HG02970 (cell line): ENCODE measurements around the gene GLUL.
A peak's percentile ranks its signal among the peaks of the same experiment; 100 is the strongest.

Source experiments
- ATAC-seq: cut with Tn5 transposase; IDR thresholded peaks from one replicate; pipeline ENCODE4 v1.9.1; 2021; ENCODE audit warnings: mild to moderate bottlenecking, moderate library complexity, moderate number of reproducible peaks; ENCODE audit not compliant: unreplicated experiment, low FRiP score

GLUL gene

DNA sequence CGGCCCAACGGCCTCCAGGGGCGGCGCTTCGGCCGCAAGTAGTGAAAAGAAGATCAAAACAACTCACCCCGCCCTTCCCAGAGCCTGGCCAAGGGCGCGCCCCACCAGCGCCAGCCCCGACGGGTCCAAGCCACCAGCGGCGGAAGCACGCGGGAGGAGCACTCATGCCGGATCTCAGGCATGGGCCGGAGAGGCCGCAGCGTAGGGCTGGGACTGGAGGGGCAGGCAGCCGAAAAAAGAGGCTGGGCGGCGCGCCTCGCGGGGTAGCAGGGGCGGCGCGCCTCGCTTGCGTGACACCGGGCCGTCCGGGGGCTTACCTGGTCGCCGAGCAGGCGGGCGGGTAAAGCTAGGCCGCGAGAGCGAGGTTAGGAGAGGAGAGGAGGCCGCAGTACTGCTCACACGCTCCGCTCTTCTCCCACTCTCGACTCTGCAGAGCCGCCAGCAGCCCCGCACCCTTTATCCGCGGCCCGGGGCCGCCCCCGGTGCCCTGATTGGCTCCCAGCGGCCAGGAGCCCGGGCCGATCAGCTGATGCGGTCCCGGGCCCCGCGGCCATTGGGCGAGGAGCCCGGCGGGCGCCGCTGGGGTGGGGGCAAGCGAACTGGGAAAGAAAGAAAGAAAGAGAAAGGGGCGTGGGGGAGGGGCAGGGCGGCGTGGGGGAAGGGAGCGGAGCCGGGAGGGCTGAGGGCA lies at the start of gene GLUL:
Gene GLUL (minus strand): TSS at position 429 of the 688 bp plus-strand sequence. CDS start 3,053 bp downstream, outside the sequence.
- peak; percentile 68 for ATAC-seq

DNA sequence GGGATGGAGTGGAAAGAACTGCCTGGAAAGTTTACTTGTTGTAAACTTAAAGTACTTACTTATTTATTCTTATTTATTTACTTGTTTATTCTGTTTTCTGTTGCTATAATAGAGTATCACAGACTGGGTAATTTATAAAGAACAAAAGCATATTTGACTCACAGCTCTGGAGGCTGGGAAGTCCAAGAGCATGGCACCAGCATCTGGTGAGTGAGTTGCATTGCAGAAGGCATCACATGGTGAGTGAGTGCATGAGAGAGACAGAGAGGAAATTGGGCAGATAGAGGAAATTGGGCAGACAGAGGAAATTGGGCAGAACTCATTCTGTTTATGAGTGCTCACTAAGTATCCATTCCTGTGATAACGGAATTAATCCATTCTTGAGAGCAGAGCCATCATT lies 46.7 kb upstream of the GLUL start:
- no peak for ATAC-seq

DNA sequence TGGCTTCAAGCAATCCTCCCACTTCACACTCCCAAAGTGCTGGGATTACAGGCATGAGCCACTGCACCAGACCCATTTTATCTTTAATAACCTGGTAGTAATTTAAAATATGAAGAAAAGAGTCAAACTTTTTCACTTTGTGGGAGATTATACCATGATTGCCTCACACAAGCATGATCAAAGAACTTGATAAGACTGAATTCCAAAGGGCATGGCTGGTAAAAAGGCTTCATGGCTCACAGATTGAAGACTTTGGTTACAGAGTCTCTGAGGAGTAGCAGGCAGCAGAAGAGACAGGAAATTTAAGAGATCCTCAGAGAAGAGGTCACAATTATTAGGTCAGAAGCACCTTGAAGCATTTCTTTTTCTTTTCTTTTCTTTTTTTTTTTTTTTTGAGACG lies 42.0 kb upstream of the GLUL start:
- ATAC-seq, result no peak

DNA sequence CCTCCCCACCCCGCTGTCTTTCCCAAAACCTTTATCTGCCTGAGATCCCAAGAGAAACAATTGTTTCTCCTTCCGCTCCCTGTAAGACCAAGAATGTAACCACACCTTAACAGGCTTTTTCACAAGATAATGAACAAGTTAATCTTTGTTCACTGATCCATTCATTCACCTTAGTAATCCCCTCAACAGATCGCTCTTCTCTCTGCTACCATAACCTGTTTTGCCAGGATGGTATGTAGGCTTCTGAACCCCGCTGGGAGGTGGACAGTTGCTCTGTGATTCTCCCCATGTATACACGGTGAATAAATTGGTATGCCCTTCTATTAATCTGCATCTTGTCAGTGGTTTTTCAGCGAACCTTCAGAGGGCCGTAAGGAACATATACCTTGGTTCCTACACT lies 39.7 kb upstream of the GLUL start:
- ATAC-seq, result no peak

DNA sequence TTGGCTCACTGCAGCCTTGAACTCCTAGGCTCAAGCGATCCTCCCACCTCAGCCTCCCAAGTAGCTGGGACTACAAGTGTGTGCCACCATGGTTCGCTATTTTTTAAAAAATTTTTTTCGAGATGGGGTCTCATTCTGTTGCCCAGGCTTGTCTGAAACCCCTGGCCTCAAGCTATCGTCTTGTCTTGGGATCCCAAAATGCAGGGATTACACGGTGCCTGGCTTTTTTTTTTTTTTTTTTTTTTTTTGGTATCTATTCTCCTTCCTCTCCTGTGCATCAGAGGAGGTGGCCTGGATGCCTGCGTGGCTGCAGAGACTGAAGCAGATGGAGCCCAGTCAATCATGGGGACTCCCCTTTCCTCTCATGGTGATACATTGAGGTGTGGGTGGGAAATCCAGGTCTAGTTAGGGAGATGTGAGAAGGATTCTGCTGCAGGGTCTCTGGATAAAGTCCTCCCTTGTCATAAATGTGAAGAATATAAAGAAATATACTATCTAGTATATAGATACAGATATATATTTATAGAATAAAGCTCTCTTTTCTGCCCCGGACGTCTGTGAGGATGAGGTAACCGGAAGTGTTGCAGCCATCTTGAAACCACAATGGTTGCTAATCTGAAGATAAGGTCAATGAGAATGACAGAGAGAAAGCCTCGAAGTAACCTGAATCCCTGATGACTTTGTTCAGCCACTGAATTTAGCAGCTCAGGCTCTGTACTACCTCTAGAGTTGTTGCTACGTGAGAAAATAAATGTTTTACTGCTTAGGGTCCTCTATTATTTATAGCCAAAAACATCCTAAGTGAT lies 38.9 kb upstream of the GLUL start:
- ATAC-seq, result no peak

DNA sequence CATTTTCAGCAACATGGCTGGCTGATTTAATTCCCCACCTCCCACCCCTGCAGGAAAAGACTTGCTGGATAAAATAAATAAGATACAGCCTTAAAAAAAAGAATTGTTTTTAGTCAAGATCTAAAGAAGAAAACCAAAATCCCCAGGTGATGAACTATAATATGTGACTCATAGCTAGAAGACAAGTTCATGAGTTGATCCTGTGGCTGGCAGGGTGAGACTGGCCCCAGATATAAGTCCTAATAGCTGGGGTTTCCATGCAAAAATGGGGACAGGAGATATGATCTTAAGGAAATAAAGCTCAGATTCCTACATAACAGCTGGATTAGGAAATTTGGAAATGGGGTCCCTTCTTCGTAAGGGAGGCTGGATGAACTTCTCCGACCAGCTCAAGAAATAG lies 36.5 kb upstream of the GLUL start:
- ATAC-seq, result no peak

DNA sequence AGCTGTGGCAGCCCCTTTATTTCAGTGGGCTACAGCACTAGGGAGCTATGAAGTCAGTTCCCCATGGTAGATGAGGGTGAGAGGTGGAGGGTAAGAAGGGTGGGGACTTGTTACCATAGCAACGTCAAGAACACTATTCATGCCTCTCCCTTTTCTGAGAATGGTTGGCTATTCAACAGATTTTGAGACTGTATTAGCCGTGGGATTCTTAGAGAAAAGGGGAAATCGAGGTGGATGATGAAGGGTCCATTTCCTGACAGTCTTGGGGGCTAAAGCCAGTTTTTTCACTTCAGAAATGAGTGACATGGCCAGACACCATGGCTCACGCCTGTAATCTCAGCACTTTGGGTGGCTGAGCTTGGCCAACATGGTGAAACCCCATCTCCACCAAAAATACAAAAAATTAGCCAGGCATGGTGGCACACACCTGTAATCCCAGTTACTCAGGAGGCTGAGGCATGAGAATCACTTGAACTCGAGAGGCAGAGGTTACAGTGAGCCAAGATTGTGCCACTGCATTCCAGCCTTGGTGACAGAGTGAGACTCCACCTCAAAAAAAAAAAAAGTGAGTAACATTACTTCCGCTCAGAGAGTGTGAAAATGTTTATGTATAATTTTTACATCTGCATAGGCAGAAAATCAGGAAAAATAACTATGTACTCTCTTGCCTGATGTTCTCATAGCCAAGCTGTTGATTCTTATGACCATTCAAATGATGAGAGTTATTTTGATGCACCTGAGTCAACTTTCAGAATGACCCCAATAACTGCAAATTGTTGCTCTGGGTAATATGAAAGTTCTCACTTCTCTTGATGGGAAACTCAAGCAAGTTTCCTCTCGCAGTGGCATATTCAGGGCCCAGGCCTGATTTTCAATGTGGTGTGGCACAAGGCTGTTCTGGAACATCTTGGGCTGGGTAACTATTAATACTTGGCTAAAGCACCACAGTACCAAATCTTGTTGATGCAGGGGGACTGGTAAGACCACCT lies 35.1 kb upstream of the GLUL start:
- ATAC-seq, result peak; percentile 71

DNA sequence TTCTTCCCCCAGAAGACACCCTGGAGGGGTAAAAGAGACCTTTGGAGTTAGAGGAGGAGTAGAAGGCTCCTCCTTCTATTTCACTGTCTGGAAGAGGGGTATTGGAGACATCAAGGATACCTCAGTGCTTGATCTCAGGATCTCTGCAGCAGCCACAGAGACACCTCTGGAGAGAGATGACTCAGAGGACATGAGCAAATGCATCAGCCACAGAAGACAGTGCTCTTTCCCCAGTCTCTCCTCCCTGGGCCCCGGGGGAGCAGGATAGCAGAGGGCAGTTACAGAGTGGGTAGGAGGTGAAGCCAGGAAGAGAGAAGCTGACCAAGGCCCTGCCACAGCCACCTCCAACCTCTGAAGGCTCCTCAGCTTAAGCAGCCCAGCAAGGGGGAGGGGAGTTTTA lies 24.2 kb upstream of the GLUL start:
- ATAC-seq, result no peak

DNA sequence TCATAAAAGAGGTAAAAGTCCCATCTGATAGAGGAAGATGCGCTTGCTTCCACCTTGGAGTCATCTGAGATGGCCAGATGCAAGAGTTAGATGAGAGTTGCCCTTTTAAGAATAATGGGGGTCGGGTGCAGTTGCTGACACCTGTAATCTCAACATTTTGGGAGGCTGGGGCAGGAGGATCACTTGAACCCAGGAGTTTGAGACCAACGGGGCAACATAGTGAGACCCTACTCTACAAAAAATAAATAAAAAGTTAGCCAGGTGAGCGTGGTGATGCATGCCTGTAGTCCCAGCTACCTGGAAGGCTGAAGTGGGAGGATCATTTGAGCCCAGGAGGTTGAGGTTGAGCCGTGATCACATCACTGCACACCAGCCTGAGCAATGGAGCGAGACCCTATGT lies 22.4 kb upstream of the GLUL start:
- ATAC-seq, result no peak

DNA sequence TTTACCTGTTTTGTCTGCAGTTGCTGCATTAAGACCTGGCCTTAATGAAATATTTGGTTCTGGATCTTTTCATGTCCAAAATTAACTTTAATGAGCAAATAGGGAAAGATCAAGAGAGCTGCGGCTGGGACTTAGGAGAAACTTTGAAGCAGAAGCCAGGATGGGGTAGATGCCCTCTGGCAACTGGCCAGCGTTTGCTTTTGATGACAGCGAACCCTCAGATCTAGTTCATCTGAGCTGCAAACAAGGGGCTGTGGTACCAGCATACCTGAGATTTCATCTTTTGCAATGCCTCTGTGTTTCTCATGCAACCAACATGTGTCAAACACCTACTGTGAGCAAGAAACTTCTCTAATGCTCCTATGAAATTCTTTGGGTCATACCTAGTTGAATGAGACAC lies 21.9 kb upstream of the GLUL start:
- ATAC-seq, result no peak

DNA sequence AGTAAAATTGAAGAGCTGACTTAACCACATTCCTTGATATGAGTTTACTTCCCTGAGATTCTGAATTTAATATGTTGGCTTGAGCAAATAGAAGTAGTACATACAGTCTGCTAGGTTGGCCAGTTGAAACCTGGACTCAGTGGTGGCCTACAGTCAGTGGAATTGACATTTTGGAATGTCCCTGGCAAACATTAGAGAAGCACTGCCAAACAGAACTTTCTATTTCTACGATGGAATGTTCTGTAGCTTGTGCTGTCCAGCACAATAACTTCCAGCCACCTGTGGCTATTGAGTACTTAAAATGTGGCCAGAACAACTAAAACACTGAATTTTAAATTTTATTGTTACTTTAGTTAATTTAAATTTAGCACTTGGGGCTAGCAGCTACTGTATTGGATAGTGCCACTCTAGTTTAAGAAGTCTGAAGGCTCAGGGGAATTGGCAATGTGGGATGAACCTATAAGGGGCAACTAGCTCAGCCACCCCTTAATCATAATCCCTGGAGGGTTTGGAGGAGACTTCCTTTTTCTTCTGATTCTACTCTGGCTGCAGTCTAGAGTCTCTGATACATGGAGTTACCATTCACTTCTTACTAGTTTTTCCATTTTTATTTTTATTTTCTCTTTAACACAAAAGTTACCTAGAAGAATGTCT lies 19.2 kb upstream of the GLUL start:
- no peak for ATAC-seq

DNA sequence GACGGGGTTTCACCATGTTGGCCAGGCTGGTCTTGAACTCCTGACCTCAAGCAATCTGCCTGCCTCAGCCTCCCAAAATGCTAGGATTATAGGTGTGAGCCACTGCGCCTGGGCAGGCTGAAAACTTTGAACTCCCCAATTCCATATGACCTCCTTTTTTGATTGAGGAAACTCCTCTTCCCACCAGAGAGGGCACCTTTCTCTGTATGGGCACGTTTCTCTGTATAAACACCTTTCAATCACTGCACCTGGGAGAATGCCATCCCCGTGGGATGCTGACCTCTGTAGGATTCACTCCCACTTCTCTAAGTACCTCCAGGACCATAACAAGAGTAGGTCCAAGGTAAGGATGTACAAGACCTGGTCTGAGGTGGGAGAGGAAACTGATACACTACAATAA lies 18.5 kb upstream of the GLUL start:
- ATAC-seq, result no peak

DNA sequence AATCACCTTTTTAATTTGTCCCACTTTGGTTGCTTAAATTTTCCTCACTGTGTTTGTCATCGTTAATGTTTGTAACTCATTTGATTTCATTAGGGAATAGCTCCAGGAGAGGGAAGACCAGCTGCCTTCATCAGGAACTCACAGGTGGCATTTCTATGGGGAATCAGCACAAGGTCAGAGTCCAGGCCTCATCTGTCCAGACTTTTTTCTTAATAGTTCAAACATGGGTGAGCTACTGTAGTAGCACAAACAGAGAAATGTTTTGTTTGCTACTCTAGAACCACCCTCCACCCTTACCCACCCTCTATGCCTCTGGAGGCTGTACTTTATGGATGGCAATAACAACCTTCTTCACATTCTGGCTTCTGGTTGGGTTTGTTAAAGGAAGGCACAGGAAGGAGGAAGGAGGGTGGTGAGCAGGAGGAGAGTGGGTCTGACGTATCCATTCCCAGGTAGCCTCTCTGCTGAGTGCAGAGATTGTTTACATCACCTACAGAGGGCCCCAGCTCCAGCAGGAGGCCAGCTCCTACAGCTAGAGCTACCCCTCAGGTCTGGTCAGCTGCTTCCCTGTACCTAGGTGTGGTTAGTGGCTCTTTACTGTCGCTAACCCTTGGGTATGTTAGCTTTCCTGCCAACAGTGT lies 17.0 kb upstream of the GLUL start:
- ATAC-seq, result no peak

DNA sequence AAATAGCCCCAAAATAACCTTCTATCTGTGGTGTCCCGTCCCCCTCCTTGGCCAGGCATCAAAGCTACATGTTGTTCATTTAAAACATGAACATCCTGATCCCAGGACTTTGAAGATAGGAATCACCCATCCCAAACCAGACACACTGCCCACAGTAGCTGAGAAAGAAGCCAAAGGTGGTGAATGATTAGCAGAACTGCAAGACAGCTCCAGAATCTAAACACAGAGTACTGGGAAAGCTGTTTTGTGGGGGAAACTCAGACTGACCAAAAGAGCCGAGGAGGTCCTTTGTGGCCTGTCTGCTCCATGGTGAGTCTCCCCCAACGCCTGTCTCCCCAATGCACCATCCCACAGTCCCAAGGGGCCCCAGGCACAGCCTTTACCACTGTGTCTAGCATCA lies 16.1 kb upstream of the GLUL start:
- ATAC-seq, result no peak

DNA sequence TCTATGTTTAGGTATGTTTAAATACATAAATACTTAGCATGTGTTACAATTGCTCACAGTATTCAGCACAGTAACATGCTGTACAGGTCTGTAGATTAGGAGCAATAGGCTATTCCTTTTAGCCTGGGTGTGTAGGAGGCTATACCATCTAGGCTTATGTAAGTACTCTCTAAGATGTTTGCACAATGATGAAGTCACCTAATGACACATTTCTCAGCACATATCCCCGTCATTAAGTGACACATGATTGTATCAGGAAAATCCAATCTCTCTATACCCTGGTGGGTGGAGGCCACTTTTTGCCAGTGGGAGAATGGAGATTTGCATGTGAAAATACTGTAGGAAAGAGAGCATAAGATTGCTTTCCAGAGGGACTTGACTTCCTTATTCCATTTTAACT lies 14.4 kb upstream of the GLUL start:
- no peak for ATAC-seq

DNA sequence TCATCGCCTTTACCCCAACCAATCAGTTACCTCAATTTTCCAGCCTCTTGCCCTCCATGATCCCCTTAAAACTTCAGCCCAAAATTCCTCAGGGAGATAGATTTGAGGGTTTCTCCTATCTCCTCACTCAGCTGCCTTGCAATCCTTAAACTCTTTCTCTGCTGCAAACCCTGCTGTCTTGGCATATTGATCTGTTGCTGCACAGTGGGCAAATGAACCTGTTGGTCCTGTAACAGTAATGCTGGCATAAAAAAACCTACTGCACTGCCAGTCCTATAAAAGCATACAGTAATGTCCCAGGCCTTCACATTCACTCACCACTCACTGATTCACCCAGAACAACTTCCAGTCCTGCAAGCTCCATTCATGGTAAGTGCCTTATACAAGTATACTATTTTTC lies 14.0 kb upstream of the GLUL start:
- no peak for ATAC-seq

DNA sequence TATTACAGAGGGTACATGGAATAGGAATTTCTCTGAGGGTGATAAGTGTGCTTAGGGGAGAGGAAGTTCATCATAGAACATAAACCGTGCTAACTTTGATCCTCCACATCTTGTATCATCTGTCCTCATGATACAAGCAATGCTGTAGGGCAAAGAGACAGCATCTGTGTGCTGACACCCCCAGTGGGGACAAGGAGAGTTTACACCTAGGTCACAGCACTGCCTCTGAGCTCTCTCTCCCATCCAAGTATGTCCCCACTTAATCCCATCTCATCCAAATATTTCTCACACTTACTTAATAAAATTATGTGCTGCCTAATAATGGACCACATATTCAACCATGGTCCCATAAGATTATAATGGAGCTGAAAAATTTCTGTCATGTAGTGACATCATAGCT lies 13.2 kb upstream of the GLUL start:
- ATAC-seq, result no peak

DNA sequence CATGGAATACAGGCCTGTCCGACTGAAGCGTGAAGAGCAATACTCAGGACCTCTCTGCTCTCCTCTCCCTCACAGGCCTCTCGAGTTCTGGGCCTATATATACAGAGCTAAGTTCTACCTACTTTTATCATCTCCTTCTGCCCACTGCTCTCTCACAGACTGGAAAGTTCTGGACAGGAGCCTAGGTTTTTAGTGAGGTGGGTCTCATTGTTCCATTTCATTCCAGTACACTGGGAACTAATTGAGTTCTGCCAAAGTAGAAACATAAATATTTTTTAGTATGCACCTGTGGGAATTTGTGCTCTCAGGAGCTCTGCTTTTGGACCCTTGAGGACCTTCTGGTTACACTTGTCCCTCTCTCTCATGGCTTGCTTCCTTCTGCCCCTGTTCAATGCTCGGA lies 9.0 kb upstream of the GLUL start, which contains the start of gene TEDDM1:
Gene TEDDM1 (minus strand): TSS at position 101 of the 400 bp plus-strand sequence. CDS start 182 bp downstream, outside the sequence.
- no peak for ATAC-seq

DNA sequence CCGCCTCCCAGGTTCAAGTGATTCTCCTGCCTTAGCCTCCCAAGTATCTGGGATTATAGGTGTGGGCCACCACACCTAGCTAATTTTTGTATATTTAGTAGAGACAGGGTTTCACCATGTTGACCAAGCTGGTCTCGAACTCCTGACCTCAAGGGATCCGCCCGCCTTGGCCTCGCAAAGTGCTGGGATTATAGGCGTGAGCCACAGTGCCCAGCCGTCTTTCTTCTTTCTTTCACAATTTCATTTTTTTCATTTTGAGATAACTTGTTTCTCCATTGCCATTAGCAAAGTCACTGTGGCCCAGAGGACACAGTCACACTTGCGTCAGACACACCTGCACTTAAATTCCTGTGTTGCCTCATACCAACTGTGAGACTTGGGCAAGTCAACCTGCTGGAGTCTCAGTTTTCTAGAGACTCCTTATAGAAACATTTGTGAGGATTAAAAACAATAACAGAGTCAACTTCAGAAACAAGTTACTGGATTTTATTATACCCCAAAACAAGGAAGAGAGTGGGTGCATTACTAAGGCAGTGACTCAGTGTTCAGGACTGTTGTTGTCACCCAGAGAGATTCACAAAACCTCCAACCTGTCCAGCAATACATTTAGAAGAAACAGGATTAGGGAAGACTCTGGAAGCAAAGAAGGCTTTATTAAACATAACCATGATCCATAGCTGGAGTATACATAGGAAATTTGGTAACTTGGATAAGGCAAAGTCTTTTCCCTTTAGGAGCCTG lies 6.2 kb upstream of the GLUL start:
- no peak for ATAC-seq
